HG02759 (cell line): ENCODE data around the gene ENTPD2.

Experiments used
- ATAC-seq: cut with Tn5 transposase; IDR thresholded peaks from one replicate; pipeline ENCODE4 v1.9.1; 2021; ENCODE audit warnings: mild to moderate bottlenecking, moderate library complexity; ENCODE audit not compliant: unreplicated experiment

The ENTPD2 gene

GRCh38 chr9:137053944-137054931 is at the start of gene ENTPD2:
ENTPD2 (minus strand) TSS chr9:137054061; CDS start chr9:137053997, 64 bp downstream.
- no peak for ATAC-seq

DNA sequence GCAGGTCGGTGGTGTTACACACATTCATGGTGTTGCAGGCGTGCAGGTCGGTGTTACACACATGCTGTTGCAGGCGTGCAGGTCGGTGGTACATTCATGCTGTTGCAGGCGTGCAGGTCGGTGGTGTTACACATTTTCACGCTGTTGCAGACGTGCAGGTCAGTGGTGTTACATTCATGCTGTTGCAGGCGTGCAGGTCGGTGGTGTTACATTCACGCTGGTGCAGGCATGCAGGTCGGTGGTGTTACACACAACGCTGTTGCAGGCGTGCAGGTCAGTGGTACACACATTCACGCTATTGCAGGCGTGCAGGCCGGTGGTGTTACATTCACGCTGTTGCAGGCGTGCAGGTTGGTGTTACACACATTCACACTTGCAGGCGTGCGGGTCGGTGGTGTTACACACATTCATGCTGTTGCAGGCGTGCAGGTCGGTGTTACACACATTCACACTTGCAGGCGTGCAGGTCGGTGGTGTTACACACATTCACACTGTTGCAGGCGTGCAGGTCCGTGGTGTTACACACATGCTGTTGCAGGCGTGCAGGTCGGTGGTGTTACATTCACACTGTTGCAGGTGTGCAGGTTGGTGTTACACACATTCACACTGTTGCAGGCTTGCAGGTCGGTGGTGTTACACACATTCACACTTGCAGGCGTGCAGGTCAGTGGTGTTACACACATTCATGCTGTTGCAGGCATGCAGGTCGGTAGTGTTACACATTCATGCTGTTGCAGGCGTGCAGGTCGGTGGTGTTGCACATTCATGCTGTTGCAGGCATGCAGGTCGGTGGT is 49.5 kb upstream of the ENTPD2 start:
- ATAC-seq: no peak

DNA sequence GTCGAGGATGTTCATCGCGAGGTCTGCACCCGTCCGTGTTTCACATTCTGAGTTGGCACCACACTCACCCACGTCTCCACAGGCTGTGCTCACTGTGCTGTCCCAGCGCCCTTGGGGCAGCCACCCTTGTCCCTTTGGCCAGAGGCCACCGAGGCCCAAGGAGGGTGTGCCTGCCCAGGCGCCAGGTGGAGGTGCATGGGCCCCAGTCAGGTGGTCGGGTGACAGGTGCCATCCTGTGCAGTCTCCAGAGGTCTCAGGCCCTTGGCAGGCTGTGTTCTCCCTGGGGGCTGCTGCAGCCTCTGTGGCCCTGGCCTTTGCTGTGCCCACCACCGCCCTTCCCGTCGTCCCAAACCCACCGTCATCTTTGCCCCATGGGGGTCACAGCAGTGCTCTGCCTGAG is 45.4 kb upstream of the ENTPD2 start:
- ATAC-seq: no peak

DNA sequence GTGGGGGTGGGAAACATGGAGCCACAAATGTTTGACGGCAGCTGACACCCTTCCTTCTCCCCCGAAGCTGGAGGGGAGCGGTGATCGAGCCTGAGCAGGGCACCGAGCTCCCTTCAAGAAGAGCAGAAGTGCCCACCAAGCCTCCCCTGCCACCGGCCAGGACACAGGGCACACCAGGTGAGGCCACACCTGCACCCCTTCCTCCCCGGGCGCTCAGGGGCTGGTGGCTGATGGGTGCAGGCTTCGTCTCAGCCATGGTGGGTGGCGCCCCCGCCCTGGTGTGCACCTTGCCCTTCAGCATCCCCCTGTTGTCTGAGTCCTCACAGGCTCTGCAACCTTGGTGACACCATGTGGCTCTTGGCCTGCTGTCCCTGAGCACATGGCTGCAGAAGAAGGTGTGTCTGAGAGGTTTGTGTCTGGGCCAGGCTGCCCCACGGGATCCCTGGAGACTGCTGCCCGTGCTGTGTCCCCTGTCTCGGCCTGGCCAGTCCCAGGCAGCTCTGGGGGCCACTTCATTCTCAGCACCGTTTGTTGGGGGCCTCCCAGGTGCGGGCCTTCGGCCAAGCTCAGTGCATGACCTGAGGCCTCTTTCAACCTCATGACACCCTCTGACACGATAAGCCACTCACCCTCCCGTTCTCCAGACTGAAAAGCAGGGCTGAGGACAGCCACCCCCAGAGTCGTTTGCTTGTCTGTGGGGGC is 44.1 kb upstream of the ENTPD2 start:
- no peak for ATAC-seq

DNA sequence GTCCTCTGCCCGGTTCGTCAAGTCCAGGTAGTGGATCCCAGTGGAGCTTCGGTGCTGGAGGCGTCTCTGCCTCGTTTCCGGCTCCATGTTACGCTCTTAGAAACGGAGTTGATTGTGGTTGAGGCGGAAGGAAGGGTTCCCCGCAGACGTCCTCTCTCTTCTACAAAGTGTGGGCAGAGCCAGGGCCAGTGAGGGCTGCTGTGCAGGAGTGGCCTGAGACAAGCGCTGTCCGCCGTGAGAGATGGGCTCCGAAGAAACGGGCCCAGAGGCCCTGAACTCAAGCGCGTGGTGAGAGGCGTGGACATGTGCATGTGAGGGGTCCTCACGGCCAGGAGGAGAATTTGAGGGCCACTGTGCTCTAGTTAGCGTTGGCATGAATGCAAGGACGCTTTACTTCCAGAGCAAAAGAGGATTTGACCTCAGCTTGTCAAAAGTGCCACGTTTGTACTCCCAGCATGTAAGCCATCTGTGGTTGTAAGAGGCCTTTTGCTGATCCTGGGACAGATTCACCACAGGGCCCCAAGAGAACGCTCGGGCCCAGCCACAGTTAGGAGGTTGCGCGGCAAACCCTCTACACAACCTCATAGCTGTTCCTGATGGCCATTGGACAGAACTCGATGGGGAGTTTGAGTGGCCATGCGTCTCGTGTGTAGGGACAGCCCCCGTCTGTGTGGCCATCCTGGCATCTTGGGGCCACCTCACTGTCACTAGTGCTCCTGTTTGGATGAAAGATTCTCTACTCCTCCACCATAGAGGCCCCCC is 43.1 kb upstream of the ENTPD2 start:
- ATAC-seq: no peak

GRCh38 chr9:137095664-137096517 is 42.0 kb upstream of the ENTPD2 start:
- ATAC-seq: peak; percentile 78

DNA sequence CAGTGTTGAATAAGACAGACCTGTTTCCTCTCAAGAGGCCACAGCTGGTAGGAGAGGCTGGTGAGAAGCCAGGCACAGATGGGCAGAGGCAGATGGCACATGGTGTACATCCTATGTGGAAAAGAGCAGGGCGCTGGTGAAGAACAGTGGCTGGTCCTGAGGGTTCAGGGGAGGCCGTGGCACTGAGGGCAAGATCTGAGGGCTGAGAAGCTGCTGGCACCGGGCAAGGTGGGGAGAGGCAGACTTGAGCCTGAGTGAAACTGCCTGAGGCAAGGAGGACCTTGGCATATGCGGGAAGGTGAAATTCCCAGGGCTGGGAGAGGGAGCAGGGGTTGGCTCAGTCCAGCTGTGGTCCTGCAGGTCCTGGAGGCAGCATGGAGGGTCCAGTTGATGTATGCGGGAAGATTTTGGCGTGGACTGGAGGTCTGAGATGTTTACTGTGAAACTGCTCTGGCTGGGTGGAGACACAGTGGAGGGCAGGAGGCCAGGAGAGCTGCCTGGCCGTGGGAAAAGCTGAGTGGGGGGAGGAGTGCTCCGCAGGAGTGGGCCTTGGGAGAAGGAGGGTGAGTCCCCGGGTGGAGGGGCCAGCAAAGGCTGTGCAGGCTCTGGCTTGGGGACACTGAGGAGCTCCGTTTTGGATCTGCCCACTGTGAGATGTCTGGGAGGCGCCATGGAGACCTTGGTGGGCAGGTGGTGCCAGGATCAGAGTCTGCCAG is 35.5 kb upstream of the ENTPD2 start:
- no peak for ATAC-seq

GRCh38 chr9:137088121-137088520 is 34.3 kb upstream of the ENTPD2 start:
- no peak for ATAC-seq

GRCh38 chr9:137087409-137087925 is 33.6 kb upstream of the ENTPD2 start:
- ATAC-seq: no peak

DNA sequence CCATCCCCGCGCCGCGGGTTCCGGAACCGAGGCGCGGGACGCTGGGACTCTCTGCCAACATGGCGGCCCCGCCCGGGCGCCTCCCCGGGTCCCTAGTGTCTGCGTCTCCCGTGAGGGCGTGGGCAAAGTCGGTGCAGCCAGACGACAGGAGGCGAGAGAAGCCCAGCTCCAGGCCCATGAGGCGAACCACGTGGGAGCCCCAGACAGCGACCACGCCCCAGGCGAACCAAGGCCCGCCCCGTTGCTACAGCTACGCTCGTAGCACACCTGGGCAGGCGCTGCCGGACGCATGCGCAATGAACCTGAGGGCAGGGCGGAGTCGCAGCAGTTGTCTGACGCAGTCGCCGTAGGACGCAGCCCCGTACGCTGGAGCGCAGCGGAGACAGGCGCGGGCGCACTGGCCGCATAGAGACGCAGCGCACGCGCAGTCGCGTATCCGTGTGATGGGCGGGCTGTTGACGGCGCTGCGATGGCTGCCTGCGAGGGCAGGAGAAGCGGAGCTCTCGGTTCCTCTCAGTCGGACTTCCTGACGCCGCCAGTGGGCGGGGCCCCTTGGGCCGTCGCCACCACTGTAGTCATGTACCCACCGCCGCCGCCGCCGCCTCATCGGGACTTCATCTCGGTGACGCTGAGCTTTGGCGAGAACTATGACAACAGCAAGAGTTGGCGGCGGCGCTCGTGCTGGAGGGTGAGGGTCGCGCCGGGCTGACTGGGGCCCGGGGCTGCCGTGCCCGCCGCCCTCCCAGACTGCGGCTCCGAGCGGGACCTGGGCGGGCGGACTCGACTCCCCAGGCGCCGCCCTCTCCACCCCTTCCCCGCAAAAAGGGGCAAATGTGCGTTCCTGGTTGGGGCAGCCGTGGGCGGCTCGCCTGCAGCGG is 32.9 kb upstream of the ENTPD2 start, which contains the start of gene MAN1B1:
TSS of gene MAN1B1 (plus strand) at position 455 of the 878 bp plus-strand sequence. CDS start at position 470, 15 bp downstream.
- peak; percentile 78 for ATAC-seq

- no peak for ATAC-seq
Measured at GRCh38 chr9:137085920-137086530, 32.2 kb upstream of the ENTPD2 start.

DNA sequence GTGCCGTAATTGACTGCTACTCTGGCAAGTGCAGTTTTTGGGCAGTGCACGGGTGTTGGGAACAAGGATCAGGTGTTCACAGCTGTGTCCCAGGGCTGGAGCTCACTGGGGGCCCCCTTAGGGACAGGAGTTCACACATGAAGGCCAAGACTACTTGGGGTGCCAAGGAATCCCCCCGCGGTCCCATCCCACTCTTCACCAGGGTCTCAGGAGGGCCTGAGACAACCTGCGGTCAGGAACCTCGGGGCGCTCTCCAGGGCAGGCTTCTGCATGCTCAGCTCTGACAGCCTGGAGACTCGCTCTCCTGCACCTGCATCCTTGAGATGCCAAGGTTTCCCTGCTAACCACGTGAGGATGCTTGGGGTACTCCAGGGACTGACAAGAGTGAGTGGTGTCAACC is 30.7 kb upstream of the ENTPD2 start:
- ATAC-seq: no peak

DNA sequence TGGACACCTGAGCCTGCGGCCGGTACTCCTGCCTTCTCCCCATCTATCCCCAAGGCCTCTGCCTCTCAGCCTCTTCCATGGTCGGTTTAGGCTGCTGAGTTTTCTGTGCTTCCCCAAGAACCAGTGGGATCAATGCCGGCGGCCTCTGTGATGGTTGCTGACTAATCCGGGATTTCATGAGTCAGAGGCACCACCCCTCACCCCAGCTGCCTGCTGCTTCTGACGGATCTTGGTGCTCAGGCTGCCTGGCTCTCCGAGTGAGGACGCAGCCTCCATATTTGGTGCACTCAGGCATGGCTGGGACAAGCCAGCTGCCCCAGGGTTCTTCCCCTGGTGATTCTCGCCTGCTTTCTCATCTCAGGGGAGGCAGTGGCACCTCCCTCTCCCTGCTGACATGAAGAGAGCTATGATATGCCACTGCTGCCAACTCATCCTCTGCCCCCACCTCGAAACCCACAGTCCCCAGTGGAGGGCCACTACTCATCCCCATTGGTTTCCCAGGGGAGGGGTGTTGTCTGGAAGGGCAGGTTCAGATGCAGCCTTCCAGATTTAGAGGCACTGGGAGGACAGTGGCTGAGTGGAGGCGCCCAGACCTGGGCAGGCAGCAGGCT is 29.6 kb upstream of the ENTPD2 start:
- no peak for ATAC-seq

- no peak for ATAC-seq
Measured at GRCh38 chr9:137082925-137083290, 29.0 kb upstream of the ENTPD2 start.

DNA sequence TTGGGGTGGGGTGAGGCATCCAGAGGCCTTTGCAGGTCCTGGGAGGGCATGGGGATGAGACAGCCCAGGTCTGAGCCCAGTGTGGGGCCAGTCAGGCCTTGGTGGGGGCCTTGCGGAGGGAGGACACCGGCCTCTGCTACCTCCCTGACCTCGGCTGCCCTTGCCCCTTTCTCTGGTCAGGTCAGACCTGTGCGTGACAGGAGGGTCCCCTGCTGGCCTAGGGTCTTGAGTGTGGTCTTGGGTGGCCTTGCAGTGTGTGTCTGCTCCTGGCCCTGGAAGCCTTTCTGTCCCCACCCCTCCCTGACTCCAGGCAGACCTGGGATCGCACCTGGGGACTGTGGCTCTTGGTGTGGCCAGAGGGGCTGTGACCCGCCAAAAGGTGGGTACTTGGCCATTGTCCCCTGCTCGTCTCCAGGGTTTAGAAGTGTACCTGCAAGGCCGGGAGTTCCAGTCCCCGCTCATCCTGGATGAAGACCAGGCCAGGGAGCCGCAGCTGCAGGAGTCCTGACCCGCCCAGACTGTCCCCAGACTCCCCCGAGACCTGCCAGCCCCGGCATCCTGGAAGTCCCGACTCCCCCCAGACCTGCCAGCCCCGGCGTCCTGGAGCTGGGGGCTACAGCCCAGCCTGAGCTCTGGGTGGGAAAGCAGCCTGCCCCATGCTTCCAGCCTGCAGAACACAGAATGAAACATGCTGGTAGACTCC is 28.5 kb upstream of the ENTPD2 start:
- ATAC-seq: no peak
